GM19468 (cell line): Measurements from ENCODE around the gene PTPRD.

Experiments
- ATAC-seq: cut with Tn5 transposase; IDR thresholded peaks from one replicate; pipeline ENCODE4 v1.9.1; 2021; ENCODE audit warnings: mild to moderate bottlenecking, moderate library complexity, moderate number of reproducible peaks; ENCODE audit not compliant: unreplicated experiment; ENCODE audit errors: extremely low read depth

The PTPRD gene

DNA sequence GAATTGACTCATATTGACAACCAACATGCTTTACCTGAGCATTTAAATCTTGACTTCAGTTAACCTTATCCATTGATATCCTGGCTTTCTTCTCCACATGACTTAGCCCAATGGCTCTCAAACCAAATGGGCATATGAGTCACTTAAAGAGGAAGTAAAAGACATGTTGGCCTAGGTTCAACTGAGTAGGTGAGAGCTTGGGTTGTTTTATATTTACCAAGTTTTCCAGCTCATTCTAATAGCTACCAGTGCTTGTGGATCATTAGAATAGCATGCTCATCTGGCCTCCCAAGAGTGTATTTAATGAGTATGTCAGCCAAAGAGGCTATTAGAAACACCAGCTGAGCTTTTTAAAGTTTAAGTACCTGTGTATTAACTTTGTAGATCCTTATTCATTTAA, 1049.0 kb downstream of the PTPRD start:
- ATAC-seq: no peak

DNA sequence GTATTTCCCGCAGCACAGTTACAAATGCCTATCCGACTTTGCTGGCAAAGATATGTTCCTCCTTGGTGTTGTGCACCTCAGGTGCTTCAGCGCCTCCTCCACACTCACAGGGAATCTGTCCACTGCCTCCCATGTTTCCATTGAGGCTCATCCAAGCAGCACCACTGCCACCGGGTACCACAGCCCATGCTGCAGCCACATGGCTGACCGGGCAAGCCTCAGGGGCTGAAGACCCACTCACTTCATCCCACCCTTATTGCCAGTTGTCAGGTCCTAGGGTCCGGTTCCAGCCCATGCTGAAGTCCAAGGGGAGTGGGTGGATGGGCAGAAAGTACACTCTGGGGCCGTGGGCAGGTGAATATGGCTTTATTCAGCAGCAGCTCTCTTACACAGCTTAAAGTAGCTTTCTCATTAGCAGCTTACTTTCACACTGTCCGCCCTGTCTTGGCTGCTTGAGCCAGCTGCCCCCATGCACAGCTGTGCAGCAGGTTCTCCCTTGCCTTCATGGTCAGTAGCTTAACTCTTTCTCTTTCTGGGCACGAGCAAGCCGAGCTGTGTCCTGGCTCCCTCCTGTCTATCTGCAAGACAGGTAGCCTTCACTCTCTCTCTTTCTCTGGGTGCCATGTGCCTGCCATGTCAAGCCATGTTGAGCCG, 1052.3 kb downstream of the PTPRD start:
- ATAC-seq: no peak

DNA sequence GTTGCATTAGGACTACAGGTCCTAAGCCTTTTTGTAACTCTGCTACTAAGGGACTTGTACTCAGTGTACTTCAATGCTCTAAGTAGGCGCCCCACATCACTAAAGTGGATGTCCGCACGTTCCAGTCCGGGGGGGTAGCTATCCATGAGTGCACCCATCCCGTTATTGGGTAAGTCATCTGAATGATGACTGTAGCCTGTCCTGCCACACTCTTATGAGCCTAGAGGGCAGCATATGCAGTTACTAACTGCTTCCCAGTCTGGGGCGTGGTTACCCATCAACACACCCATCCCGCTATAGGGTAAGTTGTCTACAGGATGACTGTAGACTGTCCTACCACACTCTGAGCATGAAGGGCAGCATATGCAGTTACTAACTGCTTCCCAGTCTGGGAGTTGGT, 1053.9 kb downstream of the PTPRD start:
- ATAC-seq: no peak

DNA sequence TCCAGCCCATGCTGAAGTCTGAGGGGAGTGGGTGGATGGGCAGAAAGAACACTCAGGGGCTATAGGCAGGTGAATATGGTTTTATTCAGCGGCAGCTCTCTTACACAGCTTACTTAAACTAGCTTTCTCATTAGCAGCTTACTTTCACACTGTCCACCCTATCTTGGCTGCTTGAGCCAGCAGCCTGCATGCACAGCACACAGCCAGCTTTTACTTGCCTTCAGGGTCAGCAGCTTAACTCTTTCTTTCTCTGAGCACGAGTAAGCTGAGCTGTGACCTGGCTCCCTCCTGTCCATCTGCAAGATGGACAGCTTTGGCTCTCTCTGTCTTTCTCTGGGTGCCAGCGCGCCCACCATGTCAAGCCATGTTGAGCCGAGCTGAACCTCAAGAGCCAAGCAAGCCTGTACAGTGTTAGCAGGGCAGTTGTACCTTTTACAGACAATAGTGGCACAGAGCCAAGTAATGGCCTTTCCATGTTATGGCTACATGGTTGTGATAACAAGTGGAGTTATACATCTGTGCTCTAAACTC, 1054.9 kb downstream of the PTPRD start:
- no peak for ATAC-seq

- no peak for ATAC-seq
These were observed 1055.7 kb downstream of the PTPRD start for GRCh38 chr9:9556865-9557803.

- ATAC-seq: no peak
These were observed 1060.1 kb downstream of the PTPRD start for GRCh38 chr9:9552665-9553064.

GRCh38 chr9:9538766-9539165, 1074.0 kb downstream of the PTPRD start:
- no peak for ATAC-seq

DNA sequence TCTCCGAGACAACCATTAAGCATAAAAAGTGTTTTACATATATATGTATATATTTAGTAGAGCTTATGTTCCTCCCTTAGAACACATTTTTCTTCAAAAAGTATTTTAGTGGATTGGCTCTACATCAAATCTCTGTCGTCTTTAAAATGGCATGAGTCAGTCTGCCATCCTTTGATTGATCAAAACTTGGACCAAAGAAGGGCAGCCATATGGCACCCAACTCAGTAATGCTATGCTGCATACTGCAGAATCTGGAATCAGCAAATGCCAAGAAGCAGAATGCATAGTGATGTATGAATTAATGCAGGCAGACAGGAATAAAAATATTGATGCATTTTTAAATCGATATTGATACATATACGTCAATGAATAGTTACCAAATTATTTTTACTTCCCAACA, 1074.4 kb downstream of the PTPRD start:
- no peak for ATAC-seq

- ATAC-seq: no peak
These were observed 1076.3 kb downstream of the PTPRD start for GRCh38 chr9:9536523-9536922.

GRCh38 chr9:9523476-9524139, 1089.2 kb downstream of the PTPRD start:
- no peak for ATAC-seq

DNA sequence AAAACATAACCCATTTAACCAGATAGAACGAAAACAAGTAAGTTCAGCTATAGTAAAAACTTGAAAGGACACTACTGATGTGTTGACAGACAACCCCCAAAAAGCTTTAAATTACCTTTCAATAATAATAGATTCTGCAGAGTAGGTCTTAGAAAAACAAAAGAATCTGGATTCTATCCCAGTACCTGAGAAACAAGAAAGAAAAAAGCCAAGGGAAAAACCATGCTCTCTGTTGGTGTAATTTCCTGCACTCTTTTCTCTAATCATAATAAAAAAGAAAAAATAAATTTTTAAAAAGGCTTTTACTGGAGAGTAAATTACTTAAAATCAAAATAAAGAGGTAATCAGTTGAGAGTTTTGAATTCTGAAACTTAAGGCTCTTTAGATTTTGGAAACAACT, 1090.4 kb downstream of the PTPRD start:
- no peak for ATAC-seq

DNA sequence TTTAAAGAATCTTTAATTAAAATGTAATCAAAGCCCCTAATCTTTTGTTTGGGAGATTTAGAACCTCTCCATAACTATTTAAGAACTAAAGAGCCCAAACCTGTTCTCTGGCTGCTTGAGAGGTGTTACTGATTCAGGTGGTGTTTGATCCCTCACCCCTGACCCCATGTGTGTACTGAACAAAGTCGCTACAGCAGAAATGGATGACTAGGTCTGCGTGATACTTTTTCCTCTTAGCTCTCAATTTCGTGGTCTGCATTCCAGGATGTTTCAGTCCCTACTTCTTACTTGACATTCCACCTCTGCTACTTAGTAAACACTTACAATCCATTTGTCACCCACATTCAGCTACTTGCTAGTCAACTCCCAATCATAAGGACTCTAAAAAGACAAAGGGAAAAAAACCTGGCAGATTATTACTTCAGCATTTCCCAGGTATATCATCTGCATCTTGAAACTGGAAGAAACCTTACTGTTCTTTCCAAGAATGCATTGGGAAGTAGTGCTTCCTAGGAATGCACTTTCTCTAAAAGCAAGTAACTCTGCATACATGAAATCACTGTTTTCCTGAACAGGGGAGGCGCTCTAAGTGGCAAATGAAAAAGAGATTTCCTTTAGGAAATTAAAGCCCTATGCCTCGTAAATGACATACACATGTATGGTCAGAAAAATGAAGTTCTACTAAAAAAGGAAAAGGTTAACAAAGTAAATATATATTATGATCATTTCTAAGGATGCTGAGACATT, 1091.6 kb downstream of the PTPRD start:
- ATAC-seq: no peak

GRCh38 chr9:9504869-9505268, 1107.9 kb downstream of the PTPRD start:
- no peak for ATAC-seq

- no peak for ATAC-seq
These were observed 1113.3 kb downstream of the PTPRD start for GRCh38 chr9:9499546-9499945.

GRCh38 chr9:9498846-9499245, 1114.0 kb downstream of the PTPRD start:
- no peak for ATAC-seq

- no peak for ATAC-seq
These were observed 1114.7 kb downstream of the PTPRD start for GRCh38 chr9:9498128-9498527.

GRCh38 chr9:9494336-9494735, 1118.5 kb downstream of the PTPRD start:
- no peak for ATAC-seq

DNA sequence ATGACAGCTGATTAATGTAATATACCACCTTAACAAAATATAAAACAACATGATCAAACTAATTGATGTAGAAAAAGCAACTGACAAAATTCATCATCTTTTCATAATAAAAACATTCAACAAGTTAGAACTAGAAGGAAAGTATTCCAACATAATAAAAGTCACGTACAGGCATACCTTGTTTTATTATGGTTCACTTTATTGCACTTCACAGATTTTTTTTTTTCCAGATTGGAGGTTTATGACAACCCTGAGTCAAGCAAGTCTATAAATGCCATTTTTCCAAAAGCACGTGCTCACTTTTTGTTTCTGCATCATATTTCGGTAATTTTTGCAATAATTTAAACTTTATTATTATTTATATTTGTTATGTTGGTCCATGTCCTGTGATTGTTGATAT, 1120.3 kb downstream of the PTPRD start:
- ATAC-seq: no peak

GRCh38 chr9:9489183-9489582, 1123.6 kb downstream of the PTPRD start:
- ATAC-seq: no peak

DNA sequence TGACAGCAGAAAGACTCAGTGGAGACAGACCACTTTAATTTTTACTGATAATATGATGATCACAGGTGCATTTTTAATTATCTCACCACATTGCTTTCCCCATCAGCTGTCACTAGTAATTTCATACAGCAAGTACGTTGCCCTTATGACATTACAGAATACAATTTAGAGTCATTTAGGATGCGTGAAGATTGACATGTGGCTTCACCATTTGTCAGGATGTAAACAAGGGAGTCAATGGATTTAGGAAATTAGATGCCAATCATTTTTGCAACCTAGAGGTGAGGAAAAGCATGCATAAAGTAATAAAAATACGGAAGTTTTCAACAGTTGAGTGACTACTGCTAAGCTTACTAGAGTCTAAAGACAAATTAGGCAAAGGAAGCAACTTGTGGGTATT, 1129.6 kb downstream of the PTPRD start:
- ATAC-seq: no peak
